ENCODE results near the gene CTNS.

The CTNS gene

DNA sequence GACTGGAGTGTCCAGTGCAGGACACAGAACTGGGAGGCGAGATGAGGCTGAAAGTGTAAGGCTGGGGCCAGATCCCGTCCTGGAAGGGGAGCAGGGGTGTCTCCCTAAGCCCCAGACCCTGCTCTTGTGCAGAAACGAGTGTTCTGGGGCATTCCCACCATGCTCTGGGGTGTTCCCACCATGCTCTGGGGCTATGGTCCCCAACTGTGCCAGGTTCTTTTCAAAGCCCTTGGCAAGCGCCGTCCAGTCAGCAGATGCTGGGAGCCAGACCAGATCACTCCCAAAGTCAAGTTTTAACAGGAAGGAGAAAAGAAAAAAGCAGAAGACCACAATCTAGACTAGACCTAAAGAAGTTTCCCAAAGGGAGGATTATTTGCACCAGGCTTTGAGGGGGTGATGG is 29.3 kb downstream of the CTNS start:
- no peak overlapping the region for H3K4me3 ChIP-seq (replicated peaks; ENCODE audit: low read depth, low read length)
- TF ChIP-seq, protein P1, sequence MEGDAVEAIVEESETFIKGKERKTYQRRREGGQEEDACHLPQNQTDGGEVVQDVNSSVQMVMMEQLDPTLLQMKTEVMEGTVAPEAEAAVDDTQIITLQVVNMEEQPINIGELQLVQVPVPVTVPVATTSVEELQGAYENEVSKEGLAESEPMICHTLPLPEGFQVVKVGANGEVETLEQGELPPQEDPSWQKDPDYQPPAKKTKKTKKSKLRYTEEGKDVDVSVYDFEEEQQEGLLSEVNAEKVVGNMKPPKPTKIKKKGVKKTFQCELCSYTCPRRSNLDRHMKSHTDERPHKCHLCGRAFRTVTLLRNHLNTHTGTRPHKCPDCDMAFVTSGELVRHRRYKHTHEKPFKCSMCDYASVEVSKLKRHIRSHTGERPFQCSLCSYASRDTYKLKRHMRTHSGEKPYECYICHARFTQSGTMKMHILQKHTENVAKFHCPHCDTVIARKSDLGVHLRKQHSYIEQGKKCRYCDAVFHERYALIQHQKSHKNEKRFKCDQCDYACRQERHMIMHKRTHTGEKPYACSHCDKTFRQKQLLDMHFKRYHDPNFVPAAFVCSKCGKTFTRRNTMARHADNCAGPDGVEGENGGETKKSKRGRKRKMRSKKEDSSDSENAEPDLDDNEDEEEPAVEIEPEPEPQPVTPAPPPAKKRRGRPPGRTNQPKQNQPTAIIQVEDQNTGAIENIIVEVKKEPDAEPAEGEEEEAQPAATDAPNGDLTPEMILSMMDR (IDR thresholded peaks at IDR 0.05; ENCODE audit: low read length, missing control alignments) = no peak
- DNase-seq (ENCODE audit: low read depth) = no peak

DNA sequence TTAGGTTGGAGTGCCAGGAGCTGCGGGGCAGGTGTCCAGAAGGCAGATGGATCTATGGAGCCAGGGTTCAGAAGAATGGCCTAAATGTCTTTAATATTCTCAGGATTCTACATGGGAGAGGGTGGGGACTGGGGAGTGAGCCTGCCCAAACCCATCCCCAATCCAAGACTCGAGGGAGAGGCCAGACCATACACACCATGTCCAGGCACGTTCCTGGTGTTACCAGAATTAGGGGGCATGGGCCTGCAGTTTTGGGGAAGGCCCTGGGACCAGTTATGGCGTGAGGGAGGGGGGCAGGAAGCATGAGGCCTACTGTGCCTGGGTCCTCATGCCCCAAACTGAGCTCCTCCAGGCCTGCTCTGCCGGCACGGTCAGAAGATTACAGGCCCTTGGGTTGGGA is 30.0 kb downstream of the CTNS start:
- H3K4me3 ChIP-seq (replicated peaks; ENCODE audit: low read depth, low read length) = peak overlapping the region; percentile 77

GRCh38 chr17:3667366-3668278 is 31.1 kb downstream of the CTNS start:
- DNase-seq (ENCODE audit: low read depth) = peak; percentile 93
- H3K4me3 ChIP-seq (replicated peaks; ENCODE audit: low read depth, low read length) = peak overlapping the region; percentile 77
- TF ChIP-seq, protein P1 (IDR thresholded peaks at IDR 0.05; ENCODE audit: low read length, missing control alignments) = no peak

More for the DNA sequence above, 30.0 kb downstream of the CTNS start:
- TF ChIP-seq, protein P1 (IDR thresholded peaks at IDR 0.05; ENCODE audit: low read length, missing control alignments) = no peak
- no peak for DNase-seq (ENCODE audit: low read depth)

- peak within 1 kb of the TSS; percentile 77 for H3K4me3 ChIP-seq (replicated peaks; ENCODE audit: low read depth, low read length)
- DNase-seq (ENCODE audit: low read depth) = peak; percentile 98
- TF ChIP-seq, protein P1 (IDR thresholded peaks at IDR 0.05; ENCODE audit: low read length, missing control alignments) = no peak
These were observed 31.9 kb downstream of the CTNS start, which contains the start of the genes EMC6 and TAX1BP3 for GRCh38 chr17:3668279-3669084. TSS of gene EMC6 (plus strand) at chr17:3668812. CDS start at chr17:3669147, 335 bp downstream. TSS of gene TAX1BP3 (minus strand) at chr17:3668578. CDS start at chr17:3668526, 52 bp downstream.

- H3K4me3 ChIP-seq (replicated peaks; ENCODE audit: low read depth, low read length) = peak overlapping the region; percentile 77
- TF ChIP-seq, protein P1 (IDR thresholded peaks at IDR 0.05; ENCODE audit: low read length, missing control alignments) = no peak
- no peak for DNase-seq (ENCODE audit: low read depth)
These were observed 32.5 kb downstream of the CTNS start for GRCh38 chr17:3669085-3669347.

DNA sequence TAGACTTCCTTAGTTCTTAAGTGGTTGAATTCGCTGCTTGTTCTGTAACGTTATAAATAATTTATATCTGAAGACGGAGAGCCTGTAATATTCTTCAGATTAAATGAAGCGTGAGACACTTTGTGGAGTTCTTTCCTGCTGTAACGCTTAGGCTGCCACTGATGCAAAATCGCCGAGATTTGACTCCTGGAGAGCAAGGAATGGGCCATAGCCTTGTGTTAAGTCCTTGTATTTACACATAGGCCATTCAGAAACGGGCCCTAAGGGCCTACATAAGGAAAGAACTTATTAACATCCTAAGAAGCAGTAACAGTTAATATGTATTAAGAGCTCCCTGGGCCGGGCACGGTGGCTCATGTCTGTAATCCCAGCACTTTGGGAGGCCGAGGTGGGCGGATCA is 33.0 kb downstream of the CTNS start:
- TF ChIP-seq, protein P1 (IDR thresholded peaks at IDR 0.05; ENCODE audit: low read length, missing control alignments) = no peak
- peak overlapping the region; percentile 77 for H3K4me3 ChIP-seq (replicated peaks; ENCODE audit: low read depth, low read length)
- DNase-seq (ENCODE audit: low read depth) = no peak
